Stimulated activated CD4-positive, alpha-beta T cell treated with anti-CD3 and anti-CD28 coated beads, TNF-alpha, amount 100 ng/mL, for 1 hour (primary cell): ENCODE results near the gene SFXN1.

Experiments used
- DNase-seq, 3 donors: peaks; one replicate each; pipeline ENCODE4 v3.0.0-alpha.2; 2020; ENCODE audit warnings: low read depth in 3 of 3, low spot score in 1 of 3

SFXN1 gene

DNA sequence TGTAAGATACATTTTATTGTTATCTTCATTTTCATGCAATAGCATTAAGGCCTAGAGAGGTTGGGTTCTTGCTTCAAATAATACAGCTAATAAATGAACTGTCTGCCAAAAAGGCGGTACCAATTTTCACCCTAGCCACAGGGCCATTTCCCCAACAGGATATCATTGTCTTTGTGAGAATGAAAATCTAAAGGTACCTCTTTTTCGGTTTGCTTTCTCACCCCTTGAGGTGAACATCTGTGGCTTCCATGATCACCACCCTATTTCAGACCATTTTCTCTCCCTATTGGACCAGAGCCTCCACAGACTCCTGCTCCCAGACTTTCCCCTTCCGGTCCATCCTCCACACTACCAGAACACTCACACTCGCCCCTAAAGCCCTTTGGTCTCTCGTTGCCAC, 60.2 kb downstream of the SFXN1 start:
- DNase-seq, result no peak

- no peak for DNase-seq
Observed at GRCh38 chr5:175539936-175540335, 61.6 kb downstream of the SFXN1 start.

- DNase-seq, result no peak
Observed at GRCh38 chr5:175541264-175541663, 62.9 kb downstream of the SFXN1 start.

GRCh38 chr5:175542232-175542965, 64.0 kb downstream of the SFXN1 start:
- DNase-seq, result no peak

DNA sequence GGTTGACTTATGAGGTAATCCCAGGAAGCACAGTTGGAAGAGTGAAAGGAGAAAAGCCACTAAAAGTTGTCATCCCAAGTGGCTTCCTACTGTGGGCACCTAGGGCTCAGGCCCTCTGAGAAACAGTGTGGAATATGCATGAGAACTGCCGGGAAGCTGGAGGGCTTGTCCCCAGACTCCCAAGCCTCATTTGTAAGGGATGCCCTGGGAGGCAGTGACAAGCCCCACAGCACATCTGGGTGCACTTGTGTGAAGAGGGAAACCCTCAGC, 64.5 kb downstream of the SFXN1 start:
- DNase-seq, result no peak

GRCh38 chr5:175544108-175544511, 65.8 kb downstream of the SFXN1 start:
- DNase-seq, result no peak

GRCh38 chr5:175544586-175544985, 66.2 kb downstream of the SFXN1 start:
- DNase-seq, result no peak

- DNase-seq, result no peak
Observed at GRCh38 chr5:175547842-175548241, 69.5 kb downstream of the SFXN1 start.

GRCh38 chr5:175548626-175549311, 70.4 kb downstream of the SFXN1 start:
- DNase-seq, result no peak

GRCh38 chr5:175550055-175550805, 71.9 kb downstream of the SFXN1 start:
- no peak for DNase-seq

GRCh38 chr5:175551266-175551665, 72.9 kb downstream of the SFXN1 start:
- DNase-seq, result no peak

- DNase-seq, result no peak
Observed at GRCh38 chr5:175554296-175554695, 75.9 kb downstream of the SFXN1 start.

- DNase-seq, result no peak
Observed at GRCh38 chr5:175555168-175555785, 76.9 kb downstream of the SFXN1 start.

DNA sequence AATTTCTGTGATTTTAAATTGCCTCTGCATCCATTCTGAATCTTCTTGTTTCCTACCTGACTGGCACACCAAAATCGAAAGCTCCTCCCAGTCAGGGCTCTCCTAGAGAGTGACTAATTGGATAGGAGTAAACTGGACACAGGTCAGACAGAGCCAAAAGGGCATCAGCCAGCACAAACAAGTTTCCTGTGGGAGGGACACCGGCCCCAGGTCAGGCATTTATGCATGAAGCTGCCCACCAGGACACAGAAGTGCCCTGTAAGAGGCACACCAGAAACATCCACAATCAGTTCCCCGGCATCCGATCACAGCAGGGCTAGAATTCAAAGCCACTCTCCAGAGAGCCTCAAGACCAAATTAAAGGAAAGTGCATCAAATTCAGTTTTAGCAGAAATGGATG, 78.4 kb downstream of the SFXN1 start:
- DNase-seq, result no peak

DNA sequence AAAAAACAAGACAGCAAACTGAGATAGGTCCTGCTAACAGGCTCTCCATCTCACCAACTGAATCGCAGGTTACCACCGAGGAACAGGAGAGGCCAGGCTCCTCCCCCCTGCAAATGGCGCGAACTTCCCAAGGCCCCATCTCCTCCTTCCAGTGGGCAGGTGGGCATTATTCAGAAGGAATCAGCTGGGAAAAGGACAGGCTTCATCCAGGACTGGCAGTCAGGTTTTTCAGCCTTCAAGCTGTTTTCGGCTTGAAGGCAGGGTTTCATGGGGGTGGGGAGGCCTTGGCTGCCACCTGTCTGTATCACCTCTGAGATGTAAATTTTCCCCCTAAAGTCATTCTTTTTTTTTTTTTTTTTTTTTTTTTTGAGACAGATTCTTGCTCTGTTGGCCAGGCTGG, 79.4 kb downstream of the SFXN1 start:
- DNase-seq, result no peak

DNA sequence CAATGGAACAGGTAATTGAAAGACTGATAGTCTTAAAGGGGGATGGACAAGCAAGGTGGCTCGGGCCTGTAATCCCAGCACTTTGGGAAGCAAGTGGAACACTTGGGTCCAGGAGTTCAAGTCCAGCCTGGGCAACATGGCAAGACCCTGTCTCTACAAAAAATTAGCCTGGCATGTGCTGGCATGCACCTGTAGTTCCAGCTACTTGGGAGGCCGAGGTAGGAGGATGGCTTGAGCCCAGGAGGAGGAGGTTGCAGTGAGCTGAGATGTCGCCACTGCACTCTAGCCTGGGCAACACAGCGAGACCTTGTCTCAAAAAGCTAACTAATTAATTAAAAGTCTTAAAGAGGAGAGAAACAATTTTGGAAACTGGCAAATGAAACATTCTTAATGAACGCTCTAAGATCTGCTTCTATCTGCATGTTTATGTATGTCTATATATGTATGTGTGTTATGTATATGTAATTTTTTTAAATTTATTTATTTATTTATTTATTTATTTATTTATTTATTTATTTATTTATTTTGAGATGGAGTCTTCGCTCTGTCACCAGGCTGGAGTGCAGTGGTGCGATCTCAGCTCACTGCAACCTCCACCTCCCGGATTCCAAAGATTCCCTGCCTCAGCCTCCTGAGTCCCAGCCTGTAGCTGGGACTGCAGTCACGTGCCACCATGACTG, 80.6 kb downstream of the SFXN1 start:
- DNase-seq, result no peak

DNA sequence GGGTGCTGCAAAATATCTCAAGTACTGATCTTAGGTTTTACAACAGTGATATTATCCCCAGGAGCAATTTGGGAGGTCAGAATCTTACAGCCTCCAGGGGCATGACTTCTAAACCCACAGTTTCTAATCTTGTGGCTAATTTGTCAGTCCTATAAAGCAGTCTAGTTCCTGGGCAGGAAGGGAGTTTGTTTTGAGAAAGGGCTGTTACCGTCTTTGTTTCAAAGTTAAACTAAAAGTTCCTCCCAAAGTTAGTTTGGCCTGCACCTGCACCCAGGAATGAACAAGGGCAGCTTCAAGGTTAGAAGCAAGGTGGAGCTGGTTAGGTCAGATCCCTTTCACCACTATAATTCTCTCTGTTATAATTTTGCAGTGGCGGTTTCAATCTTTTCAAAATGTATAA, 81.7 kb downstream of the SFXN1 start:
- no peak for DNase-seq

- no peak for DNase-seq
Observed at GRCh38 chr5:175561085-175561484, 82.7 kb downstream of the SFXN1 start.

DNA sequence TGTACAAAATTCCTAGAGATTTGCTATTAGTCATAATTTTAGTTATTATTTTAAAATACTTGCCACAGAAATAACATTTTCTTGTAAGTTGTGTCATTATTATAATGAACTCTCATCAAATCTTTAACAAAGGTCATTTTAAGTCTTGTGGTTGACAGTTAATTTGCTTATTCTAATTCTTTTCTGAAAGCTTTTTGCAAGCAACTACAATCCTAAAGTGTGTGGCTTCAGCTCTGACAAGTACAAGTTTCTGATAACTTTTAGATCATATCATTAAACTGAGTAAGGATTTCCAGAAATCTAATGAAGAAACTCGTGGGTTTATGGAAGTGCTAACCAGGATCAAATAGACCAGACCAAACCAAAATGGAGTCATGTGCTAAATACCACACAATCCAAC, 86.4 kb downstream of the SFXN1 start:
- DNase-seq, result no peak

- DNase-seq, result no peak
Observed at GRCh38 chr5:175566697-175567096, 88.3 kb downstream of the SFXN1 start.

DNA sequence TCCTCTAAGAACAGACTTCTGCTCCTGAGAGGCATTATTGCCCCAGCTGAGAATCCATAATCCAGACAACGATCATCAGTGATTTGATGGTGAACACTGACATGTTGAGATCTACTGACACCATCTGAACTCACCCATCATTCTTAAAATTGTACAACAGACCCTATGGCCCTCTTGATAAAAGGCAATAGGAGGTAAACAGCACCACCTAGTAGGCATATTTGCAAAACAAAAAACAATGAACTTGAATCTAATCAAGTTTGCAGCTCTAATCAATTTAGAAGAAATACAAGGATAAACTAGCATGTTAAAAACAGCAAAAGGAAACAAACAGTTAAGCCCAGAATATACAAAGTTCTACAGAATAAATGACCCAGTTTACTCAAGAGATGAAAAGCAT, 89.6 kb downstream of the SFXN1 start:
- DNase-seq, result no peak
